ENCODE results near the gene ARHGEF4.
A peak's percentile ranks its signal among the peaks of the same experiment; 100 is the strongest.

Gene ARHGEF4, protein sequence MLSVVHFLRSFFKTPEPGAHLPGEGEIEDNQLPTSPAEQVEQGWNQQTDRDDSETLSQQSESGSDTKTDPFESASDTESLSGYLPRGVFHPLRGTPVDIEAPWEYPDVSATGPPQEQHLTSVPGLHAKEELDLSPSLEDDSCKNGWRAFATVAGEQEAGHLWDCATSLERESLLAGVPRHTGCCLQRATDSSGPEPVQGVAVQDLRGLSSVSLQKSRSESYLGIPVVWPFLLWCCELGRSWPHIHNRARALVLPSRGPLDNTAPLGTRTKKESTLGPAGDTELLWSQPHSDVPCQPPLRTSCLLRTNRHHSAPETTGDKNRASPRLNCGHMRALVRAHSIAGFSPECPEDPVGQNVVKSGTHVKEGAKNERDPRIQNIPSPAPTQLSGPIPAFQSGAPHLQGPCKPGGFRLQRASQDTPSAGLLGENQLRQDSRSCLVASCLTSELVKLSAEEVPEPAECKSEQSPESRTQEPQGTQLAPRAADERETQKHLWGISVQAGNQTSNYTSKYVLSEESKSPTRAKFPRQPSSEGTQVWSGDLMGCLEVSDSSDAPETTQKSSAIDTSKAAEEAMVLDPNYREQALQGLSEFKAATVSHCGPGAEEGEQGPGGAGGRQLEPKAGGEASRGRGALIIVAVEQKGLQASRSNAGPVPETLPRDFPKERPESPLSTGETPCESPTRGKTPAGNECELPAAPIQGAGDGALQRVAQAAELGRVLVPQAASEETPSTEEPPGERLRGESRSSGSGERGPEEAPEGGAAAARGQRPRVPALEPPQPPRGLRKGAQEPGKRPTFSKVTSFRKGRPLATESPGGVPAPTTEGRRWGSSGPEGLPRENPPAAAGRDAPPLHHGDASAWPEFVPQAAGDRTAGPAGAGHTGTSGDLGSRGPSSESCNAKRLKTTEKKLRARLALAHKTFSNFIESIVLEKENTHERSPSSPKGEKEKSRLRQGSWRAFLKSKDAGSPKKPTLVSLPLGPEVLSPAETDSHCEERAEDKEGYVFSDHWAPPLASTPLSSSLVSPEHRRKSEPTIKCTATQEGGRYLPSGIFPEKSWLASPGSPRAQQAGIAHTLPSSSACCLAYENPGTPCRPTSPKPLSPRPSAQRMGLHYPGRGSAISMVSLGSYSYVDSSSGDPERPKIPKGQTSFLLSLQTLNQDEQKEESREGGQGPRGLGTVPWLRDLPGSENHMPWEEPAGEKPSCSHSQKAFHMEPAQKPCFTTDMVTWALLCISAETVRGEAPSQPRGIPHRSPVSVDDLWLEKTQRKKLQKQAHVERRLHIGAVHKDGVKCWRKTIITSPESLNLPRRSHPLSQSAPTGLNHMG (N-terminal part only)

DNA sequence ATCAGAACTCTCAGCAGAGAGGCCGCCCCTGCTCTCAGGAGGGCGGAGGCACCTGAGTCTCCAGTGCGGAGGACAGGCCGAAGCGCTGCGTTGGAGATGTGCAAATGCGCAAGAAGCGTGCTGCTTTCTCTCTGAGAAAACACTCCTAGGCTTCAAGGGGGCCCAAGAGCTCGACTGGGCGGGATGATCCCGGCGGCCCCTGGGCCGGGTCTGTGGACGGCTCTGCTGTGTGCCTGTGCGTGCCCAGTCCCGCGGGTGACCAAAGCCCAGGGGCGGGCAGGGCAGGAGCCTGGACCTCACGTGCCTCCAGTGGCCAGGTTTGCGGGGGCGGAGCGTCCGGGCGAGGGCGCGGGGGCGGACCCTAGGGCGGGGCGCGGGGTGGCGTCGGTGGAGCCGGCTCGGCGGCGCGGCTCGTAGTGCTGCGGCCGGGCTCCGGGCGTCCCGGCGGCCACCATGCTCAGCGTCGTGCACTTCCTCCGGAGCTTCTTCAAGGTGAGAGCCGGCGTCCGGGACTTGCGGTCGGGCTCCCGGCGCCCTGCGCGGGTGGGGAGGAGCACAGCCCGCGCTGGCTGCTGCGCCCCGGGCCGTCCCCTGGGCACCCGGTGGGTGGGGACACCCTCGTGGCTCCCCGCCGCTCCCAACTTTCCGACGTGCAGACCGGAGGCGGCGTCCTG lies at the start of gene ARHGEF4:
Gene ARHGEF4 (plus strand): TSS at position 414 of the 674 bp plus-strand sequence. CDS start 40 bp downstream, at position 454.
- no peak for DNase-seq

DNA sequence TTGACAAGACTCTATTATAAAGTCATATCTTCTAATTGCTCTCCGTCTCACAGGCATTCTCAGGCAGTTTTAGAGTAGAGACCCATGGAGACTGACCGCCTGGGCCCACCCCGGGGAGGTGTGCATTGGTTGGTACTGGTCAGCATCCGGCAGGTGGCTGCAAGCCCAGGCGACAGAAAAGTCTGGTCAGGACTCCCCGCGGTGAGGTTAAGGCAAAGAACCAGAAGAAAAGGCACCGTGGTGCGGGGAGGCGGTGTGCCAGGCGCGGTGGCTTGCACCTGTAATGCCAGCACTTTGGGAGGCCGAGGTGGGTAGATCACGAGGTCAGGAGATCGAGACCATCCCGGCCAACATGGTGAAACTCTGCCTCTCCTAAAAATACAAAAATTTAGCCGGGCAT lies 48.9 kb upstream of the ARHGEF4 start:
- no peak for DNase-seq

DNA sequence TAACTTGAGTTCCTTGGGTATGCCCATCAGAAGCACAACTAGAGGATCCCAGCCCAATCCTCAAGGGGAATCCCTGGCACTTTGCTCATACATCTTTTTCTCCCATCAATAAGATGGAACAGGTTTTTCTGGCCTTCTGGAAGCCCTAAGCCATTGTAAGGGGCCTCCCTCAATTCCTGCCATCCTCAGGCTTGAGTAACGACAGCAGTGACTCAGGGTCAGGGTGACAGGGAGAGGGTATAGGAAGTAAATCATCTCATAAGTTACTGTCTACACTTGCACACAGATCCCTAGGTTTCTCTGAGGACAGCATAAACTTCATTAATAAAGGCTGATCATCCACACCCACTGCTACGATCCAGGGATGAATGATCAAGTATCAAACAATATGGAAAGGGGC lies 46.4 kb upstream of the ARHGEF4 start:
- no peak for DNase-seq

DNA sequence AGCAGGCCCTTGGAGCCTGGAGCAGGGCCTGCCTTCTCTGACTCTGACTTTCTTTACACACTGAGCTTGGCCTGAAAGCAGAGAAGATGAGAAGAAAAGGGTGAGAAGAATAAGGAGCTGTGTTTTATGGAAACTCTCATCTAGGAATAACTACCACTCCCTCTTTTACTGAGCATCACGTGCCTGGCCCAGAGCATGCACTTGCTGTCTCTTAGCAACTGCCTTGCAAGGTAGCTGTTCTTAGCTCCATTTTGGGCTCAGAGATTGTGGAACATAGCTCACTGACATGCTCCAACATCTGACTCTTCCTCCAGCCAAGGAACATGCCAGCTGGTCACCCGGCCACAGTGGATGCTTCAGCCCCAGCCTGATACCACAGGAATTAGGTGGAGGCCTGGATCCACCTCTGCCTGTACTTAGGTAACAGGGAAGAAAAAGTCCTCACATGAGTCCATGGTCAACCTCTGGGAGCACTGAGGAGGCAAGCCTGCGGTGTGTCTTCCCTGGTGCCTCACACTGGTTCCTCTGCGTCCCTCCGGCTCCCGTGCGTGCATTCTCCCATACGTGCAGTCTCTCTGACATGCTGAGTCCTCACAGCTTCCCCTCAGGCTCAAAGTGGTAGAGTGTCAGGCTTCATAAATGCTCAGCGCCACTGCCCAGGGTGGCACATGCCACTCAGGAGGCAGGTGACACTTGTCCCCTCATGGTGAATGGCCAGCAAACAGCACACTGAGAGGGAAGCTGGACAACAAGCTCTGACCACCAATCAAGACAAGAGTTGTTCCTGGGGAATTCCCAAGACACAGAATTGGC lies 45.7 kb upstream of the ARHGEF4 start:
- DNase-seq: no peak

DNA sequence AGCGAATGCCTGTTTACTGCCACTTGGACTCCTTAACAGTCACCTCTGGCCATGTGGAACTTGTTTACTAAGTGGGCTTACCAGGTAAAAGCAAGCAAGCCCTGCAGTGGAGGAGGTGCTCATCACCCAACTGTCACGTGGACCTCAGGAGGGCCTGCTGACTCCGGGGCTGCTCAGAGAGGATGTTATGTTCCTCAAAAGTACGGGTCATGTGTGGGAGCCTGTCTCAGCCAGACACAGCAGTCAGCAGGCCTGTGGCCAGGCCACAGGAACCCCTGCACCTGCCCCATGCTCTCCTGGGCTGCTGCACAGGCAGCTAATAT lies 45.1 kb upstream of the ARHGEF4 start:
- DNase-seq: no peak

DNA sequence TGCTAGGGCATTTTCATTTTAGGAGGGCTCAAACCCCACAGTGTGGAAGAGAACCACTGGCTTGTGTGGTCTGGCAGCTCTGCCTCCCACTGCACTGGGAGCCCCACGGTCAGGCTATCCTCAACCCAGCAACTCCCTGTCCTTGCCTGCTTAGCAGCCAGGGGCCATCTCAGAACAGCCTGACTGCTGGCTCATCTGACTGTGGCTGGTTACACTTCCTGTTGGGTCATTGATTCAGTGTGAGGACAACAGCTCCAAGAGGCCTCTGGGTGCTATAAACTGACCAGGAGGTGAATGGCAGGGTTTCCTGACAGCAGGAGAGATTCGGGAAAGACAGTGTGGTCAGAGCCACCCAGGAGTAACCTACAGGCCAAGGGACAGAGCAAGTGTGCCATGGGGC lies 41.3 kb upstream of the ARHGEF4 start:
- no peak for DNase-seq

DNA sequence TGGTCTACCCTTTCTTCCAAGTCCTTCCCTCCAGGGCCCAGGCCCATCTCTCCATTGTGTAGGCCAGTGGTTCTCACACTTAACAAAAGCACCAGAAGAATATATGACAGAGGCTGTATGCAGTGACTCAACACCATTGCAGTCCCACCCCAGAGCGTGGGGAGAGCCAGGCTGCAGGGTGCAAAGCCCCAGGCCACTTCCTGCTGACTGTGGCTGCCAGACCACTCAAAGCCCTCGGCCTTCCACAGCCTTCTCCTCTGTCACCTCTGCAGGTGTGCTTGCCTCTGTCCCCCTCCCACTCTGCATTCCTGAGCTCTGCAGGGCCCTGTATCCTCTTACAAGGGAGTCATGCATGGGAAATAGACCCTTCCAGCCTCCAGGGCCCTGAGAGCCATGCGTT lies 40.4 kb upstream of the ARHGEF4 start:
- no peak for DNase-seq

DNA sequence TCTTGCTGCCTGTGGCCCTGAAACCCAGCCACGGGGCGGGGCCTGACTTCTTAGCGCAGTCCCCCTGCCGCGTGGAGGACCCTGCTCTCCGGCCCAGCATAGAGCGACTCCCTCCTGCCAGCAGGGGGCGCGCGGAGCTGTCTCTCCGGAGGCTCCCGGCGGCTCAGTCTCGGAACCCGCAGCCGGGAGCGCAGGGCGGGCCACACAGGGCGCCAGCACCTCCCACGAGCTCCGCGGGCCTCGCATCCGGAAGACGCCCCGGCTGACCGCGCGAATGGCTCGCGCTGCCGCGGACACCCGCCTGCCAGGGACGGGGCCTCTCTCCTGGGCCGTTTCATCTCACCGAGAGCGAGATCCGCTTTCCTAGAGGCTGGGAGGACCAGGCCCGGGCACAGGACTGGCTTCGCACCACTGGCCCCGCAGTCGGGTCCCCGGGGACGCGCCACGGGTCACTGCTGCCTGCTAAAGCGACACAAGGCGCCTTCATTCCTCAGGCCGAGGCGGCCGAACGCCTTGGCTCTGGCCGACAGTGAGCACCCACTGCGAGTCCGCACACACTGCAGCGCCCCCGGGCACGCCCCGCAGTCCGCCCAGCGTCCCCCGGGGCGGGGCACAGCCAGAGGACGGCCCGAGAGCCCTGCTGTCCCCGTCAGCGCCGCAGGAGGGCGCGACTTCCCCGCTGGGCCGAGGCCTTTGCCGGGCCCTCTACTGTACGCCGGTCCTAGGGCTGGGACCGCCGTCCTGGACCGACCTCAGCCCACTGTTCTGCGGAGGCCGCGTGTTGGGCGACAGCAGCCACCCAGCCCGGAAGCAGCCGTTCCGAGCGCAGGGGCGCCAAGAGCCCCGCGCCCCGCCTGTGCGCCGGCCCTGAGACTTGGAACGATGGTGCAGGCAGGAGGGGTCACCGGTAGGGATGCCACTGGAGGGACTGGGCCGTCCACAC lies 39.0 kb upstream of the ARHGEF4 start:
- peak; percentile 90 to 95 (median 92) for DNase-seq

DNA sequence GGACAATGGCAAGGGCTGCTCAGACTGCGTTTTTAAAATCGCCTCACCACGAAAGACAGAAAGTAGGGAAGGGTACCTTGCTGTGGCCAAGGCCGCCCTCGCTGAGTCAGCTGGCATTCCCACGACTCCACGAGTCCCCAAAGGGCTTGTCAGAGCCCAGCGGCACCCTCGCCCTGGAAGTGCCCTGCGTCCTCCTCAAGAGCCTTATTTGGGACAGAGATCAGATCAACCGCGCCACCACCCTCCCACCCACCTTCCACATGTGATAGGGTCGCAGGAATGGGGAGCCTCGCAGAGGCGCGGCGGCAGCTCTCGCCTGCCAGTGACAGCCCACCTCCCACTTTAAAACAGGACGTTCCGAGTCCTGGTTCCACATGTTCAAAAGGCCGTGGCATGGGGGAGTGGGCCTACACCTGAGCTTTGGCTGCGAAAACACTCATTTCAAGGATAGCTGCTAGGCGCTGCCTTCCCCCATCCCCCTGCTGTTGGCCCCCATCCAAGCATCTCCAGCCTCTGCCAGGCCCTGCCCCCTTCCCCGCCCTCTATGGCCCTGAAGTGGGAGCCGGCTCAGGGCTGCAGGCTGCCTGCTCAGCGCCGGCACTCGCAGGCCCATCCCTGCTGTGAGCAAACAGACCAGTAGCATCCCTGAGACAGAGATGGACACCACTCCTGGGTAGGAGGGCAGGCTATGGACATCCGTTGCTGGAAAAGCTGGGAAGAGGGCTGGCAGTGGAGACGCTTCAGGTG lies 38.1 kb upstream of the ARHGEF4 start:
- no peak for DNase-seq

DNA sequence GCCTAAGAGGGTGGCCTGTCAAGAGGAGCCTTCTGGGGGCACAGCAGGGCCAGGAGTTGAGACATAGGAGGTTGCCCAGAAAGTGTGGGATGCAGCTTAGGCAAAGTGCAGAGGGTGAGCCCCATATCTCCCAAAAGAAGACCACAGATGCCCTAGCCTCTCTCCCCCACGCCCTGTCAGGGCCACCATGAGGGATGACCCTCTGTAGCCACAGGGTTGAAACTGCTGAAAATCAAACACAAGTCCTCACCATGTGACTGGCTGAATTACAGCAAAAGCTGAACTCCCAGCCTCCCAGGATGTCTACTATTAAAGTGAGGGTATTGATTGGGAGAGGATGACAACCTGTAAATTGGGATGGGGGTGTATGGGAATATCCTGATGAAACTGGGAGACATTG lies 37.4 kb upstream of the ARHGEF4 start:
- no peak for DNase-seq

DNA sequence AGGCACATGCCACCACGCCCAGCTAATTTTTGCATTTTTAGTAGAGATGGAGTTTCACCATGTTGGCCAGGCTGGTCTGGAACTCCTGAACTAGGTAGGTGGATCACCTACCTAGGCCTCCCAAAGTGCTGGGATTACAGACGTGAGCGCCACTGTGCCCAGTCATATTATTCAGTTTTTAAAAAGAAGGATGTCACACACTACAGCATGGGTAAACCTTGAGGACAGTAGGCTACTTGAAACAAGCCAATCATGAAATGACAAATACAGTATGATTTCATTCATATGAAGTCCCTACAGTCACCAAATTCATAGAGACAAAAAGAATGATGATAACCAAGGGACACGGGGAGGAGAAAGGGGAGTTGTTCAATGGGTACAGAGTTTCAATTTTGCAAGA lies 31.1 kb upstream of the ARHGEF4 start:
- no peak for DNase-seq

DNA sequence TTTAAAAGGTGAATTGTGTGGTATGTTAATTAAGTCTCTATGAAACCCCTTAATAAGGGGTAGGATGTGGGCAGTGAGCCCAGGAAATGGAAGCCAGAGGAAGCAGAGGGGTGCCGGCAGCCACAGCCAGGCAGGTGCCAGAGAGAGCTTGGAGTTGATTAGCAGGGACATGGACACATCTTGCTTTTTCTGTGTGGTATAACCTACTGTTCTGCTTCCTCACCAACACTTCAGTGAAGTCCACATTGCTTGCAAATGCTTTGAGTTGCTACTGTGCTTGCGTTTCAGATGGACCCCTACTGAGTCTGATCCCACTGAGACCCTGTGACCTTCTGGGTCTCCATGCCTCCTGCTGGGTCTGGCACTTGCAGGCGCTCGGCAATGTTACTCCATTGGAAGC lies 30.3 kb upstream of the ARHGEF4 start:
- no peak for DNase-seq

DNA sequence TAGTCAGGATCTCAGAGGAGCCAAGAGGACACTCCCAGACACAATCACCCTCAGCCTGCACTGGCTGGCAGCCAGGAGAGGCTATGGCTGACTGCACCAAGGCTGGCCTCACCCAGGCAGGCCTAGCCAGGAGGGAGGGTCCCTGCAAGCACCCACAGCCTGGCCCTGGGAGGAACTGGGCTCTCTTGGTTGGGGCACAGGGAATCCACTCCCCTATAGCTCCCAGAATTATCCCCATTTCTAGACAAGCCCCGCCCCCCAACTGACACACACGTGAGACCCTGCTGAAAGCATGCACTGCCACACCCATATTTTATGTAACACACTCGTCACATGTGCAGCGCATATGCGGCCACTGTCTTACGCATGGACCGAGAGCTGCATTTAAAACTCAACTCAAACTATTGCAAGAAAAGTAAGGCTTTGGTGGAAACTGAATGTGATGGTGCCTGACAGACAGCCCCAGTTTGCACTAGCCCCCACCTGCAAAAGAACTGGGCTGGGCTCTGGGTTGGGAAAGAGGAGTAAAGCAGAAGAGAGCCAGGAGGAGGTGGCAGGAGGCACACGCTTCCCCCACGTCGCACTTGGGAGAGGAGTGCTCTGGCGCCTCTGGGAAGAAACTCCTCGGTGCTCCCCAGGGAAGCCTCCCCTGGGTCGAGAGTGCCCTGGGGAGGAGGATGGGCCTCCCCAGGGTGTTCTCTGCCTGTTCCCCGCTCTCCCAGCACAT lies 28.9 kb upstream of the ARHGEF4 start:
- DNase-seq: no peak

DNA sequence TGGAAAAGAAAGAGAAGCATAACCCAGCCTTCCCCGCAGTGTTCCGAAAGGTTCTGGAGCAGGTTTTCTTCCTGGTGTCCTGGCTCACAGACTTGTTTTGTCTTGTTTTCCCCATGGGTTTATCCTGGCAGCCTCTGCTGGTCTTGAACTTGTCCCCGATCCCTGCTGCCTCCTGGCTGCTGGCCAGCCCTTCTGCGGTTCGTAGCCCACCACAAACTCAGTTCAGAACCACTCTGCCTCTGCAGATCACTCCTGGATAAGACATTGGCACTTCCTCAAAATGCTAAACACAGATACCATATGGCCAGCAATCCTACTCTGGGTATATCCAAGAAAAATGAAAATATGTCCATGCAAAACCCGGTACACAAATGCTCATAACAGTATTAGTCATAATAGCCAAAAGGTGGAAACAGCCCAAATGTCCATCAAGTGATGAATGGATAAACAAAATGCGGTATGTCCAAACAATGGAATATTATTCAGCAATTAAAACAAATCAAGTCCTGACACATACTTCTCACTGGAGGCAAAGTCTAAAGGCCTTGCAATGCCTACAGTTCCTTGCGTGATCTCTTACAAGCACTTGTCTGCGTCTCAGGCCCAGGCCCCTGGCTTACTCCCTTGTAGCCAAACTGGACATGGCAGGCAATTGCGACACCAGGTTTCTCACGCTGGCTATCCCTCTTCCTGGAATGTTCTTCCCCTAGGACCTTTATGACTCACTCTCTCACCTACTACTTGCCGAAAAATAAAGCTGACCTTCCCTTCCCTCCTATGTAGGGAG lies 28.0 kb upstream of the ARHGEF4 start:
- DNase-seq: no peak

DNA sequence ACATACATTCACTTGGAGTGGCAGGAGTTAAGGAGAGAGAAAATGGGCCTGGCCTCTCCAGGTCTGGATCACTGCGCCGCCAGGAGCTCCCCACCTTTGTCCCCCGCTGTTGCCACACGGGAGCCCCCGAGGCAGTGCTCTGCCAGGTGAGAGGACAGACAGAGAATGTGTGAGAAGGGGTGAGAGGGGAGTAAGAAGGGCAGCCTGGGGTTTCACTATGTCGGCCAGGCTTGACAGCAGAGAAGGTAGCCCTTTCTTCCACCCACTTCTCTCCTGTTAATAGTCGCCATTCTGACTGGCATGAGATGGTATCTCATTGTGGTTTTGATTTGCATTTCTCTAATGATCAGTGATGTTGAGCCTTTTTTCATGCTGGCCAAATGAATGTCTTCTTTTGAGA lies 26.2 kb upstream of the ARHGEF4 start:
- no peak for DNase-seq

DNA sequence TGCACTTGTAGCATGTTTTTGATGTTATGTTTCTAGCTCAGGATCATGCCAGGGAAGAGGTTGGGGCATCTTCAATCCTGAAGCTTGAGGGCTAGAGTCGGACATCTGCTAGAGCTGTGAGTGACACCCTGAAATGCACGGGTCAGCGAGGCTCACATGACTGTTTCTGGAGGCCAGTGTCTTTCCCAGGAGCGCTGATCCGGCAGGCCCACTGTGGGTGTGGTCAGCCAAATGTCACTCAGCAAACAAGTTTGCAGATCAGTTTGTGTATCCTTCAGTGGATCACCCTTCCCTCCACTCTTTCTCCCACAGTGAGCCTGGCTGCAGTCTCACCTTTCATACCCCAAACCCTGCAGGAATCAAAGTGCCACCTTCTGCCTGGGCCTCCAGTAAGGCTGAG lies 23.0 kb upstream of the ARHGEF4 start:
- no peak for DNase-seq

DNA sequence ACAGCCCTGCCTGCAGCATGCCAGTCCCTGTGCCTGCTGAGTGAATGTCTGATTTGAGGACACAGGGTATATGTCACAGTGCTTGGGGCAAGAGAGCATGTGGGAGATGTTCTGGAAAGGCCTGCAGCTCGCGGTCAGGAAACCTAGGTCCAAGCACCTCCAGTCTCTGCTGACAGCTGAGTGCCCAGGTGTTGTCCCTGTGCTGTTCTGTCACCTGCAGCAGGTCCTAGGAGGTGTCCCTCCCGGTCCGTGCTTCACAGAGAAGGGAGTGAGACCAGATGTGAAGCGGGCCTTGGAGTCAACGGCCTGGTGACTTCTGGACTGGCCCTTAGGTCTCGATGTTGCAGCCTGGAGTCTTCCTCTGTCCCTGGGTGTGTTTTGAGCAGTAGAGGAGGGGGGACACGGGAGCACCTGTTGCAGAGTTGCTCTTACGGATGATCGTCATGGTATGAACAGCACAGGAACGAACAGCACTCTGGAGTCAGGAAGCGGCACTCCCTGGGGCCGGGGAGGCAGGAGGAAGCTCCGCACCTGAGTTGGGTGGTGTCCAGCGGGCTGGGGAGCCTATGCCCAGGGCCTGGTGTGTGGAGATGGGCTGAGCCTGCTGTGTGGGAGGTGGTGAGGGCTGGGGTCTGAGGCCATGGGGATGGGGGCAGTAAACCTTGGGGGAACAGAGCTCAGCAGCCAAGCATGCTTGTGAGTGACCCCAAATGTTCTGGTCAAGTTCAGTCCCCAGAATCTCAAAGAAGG lies 21.6 kb upstream of the ARHGEF4 start:
- no peak for DNase-seq

DNA sequence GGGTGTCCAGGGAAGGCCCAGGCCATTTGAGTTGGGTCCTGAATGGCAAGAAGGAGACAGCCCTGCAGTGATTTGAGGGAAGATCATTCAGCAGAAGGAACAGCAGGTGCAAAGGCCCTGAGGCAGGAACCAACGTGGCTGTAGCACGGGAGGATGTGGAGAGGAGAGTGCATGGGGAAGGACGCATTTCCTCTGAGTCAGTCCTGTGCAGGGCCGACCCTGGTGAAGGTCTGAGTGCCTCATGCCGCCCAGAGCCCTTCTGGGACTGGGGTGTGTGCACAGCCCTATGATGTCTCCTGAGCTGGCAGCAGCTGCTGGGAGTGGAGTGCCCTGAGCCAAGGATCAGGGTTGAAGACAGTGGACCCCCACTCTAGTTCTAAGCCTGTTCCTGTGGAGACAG lies 17.9 kb upstream of the ARHGEF4 start:
- DNase-seq: no peak

Data from activated CD4-positive, CD25-positive, alpha-beta regulatory T cell (primary cell).